Gastroesophageal sphincter (tissue), 4 donors: Measurements from ENCODE around the gene CLEC2D. TPM values are rescaled to one million over a fixed set of nuclear protein-coding genes. Genes with fewer than 3 reads are reported as not detected.

ENCODE experiments used
- ATAC-seq: fragments of 150-250 bp; one replicate; pipeline ENCODE4 v1.9.1; 2016; ENCODE audit warnings: mild to moderate bottlenecking, moderate library complexity
- H3K27ac ChIP-seq, 4 donors: fragments of 200-600 bp; sonication (generic) in 3 of 4; 1 replicate in 3 of 4; 2 replicates in 1 of 4; pipeline ENCODE4 v1.5.1; 2016 to 2019
- H3K27me3 ChIP-seq: fragments of 200-600 bp; sonication (generic); one replicate; pipeline ENCODE4 v1.5.1; 2019
- H3K36me3 ChIP-seq, 2 donors: fragments of 200-600 bp; sonication (generic); one replicate each; pipeline ENCODE4 v1.5.1; 2019; ENCODE audit warnings: control low read depth in 1 of 2
- H3K4me1 ChIP-seq, 3 donors: fragments of 200-600 bp; sonication (generic); 1 replicate in 2 of 3; 2 replicates in 1 of 3; pipeline ENCODE4 v1.5.1; 2016 to 2019; ENCODE audit warnings: control low read depth in 2 of 3
- H3K4me3 ChIP-seq, 2 donors: fragments of 200-600 bp; sonication (generic); one replicate each; pipeline ENCODE4 v1.5.1; 2019; ENCODE audit warnings: mild to moderate bottlenecking in 1 of 2, moderate library complexity in 1 of 2
- H3K9me3 ChIP-seq, 3 donors: fragments of 200-600 bp; sonication (generic); one replicate each; pipeline ENCODE4 v1.5.1; 2017 to 2019; ENCODE audit warnings: control low read depth in 2 of 3
- CTCF ChIP-seq, 4 experiments: fragments of 200-600 bp in 2 of 4; fragments of 450-650 bp in 2 of 4; sonication (generic) in 1 of 4; IDR thresholded peaks; one replicate each; pipeline ENCODE4 v1.5.1; 2017 to 2019; ENCODE audit warnings: antibody characterized with exemption in 4 of 4, mild to moderate bottlenecking in 2 of 4, moderate library complexity in 2 of 4
- EP300 ChIP-seq: sonication (generic); formaldehyde crosslinking; IDR thresholded peaks from one replicate; pipeline ENCODE4 v1.6.1; 2017; ENCODE audit warnings: antibody characterized with exemption, mild to moderate bottlenecking
- POLR2A ChIP-seq, 2 donors: fragments of 450-650 bp; IDR thresholded peaks; one replicate each; pipeline ENCODE4 v1.6.1; 2017; ENCODE audit warnings: antibody characterized with exemption in 2 of 2, mild to moderate bottlenecking in 2 of 2, moderate library complexity in 1 of 2
- POLR2AphosphoS5 ChIP-seq: sonication (generic); formaldehyde crosslinking; IDR thresholded peaks from one replicate; pipeline ENCODE4 v1.6.1; 2017; ENCODE audit warnings: antibody characterized with exemption
- WGBS, 2 donors: methylation state at CpG; one replicate each; pipeline ENCODE4 v1.1.5; 2018; ENCODE audit warnings: low coverage in 1 of 2; 5-methylcytosine and 5-hydroxymethylcytosine counted together
- total RNA-seq, 4 donors: library from RNA; depleted of rRNA; stranded (reverse); fragments of >200 nt; gene quantifications; one replicate each; pipeline ENCODE4 v1.1.0, GENCODE V29; 2016

Gene CLEC2D
- total RNA-seq, 4 donors from 2014 or later, result 2.3 to 12.9 (median 7.4) TPM

GRCh38 chr12:9660046-9660445 is 9.5 kb upstream of the CLEC2D start:
- no peak for ATAC-seq
- TF ChIP-seq POLR2A (IDR thresholded peaks at IDR 0.05) (no peak), POLR2AphosphoS5 (no peak), CTCF (IDR thresholded peaks at IDR 0.05) (no peak), EP300 (no peak)
- Histone ChIP-seq H3K4me3 (no peak overlapping the region), H3K27ac (no peak overlapping the region), H3K27me3 (no peaks in the 10 kb centered on the region), H3K36me3 (peaks cover 0 to 98% of the 10 kb centered on the region in 2 donors), H3K4me1 (no peaks in the 10 kb centered on the region), H3K9me3 (no peaks in the 10 kb centered on the region)
- WGBS, 2 donors, result 86% methylated on average over 1 of the region's 1 CpG; no CpG with 5 or more reads in 1 of the 2 donors

GRCh38 chr12:9661720-9662119 is 7.8 kb upstream of the CLEC2D start:
- Histone ChIP-seq H3K27me3 (no peaks in the 10 kb centered on the region), H3K27ac (no peak overlapping the region), H3K4me3 (no peak overlapping the region), H3K4me1 (no peaks in the 10 kb centered on the region), H3K36me3 (peaks cover 0 to 92% of the 10 kb centered on the region in 2 donors), H3K9me3 (no peaks in the 10 kb centered on the region)
- no peak for TF ChIP-seq POLR2A (IDR thresholded peaks at IDR 0.05)
- TF ChIP-seq CTCF (IDR thresholded peaks at IDR 0.05), result no peak
- no peak for TF ChIP-seq POLR2AphosphoS5
- no peak for TF ChIP-seq EP300
- no peak for ATAC-seq
- 78 to 95% methylated on average over 2 of the region's 2 CpGs for WGBS, 2 donors

- Histone ChIP-seq H3K9me3 (no peaks in the 10 kb centered on the region), H3K27ac (no peak overlapping the region), H3K4me1 (peaks cover 0 to 2% (median 0%) of the 10 kb centered on the region in 3 donors), H3K27me3 (no peaks in the 10 kb centered on the region), H3K4me3 (no peak overlapping the region), H3K36me3 (peaks cover 0 to 85% of the 10 kb centered on the region in 2 donors)
- no peak for TF ChIP-seq POLR2A (IDR thresholded peaks at IDR 0.05)
- no peak for TF ChIP-seq EP300
- no peak for TF ChIP-seq CTCF (IDR thresholded peaks at IDR 0.05)
- TF ChIP-seq POLR2AphosphoS5, result no peak
- ATAC-seq, result no peak
Observed at GRCh38 chr12:9662488-9662887, 7.0 kb upstream of the CLEC2D start.

- TF ChIP-seq POLR2A (IDR thresholded peaks at IDR 0.05) (no peak), POLR2AphosphoS5 (no peak), CTCF (IDR thresholded peaks at IDR 0.05) (no peak), EP300 (no peak)
- H3K27me3 ChIP-seq, result no peaks in the 10 kb centered on the region
- no peaks in the 10 kb centered on the region for H3K9me3 ChIP-seq
- no peak for ATAC-seq
- peaks cover 0 to 14% (median 3%) of the 10 kb centered on the region in 3 donors for H3K4me1 ChIP-seq
- H3K4me3 ChIP-seq, result no peak overlapping the region
- H3K27ac ChIP-seq, result peak overlapping the region in 1 of 4 donors; percentile 2
- peaks cover 0 to 35% of the 10 kb centered on the region in 2 donors for H3K36me3 ChIP-seq
- WGBS, 2 donors, result 72 to 92% methylated on average over 2 of the region's 2 CpGs
Observed at GRCh38 chr12:9667403-9668160, 1.9 kb upstream of the CLEC2D start.
